ENCODE results near the gene CTSD. TPM values are rescaled to one million over a fixed set of nuclear protein-coding genes. Genes with fewer than 3 reads are reported as not detected.

The CTSD gene
- total RNA-seq, 6 experiments from 2014 or later: 212 to 240 (median 229) TPM

- no peak for DNase-seq
- no peak overlapping the region for H3K27ac Mint-ChIP-seq
Observed at GRCh38 chr11:1796413-1797011, 32.8 kb upstream of the CTSD start.

GRCh38 chr11:1793081-1793480 is 29.4 kb upstream of the CTSD start:
- Mint-ChIP-seq H3K27ac (no peak overlapping the region), H3K27me3 (ENCODE audit: insufficient read depth) (peaks cover 49% of the 10 kb centered on the region), H3K36me3 (ENCODE audit: low read depth) (no peaks in the 10 kb centered on the region), H3K9me3 (no peaks in the 10 kb centered on the region), H3K4me3 (no peak overlapping the region), H3K4me1 (ENCODE audit: low read depth) (no peaks in the 10 kb centered on the region)
- TF ChIP-seq CTCF (IDR thresholded peaks at IDR 0.05): no peak
- DNase-seq: no peak

More at GRCh38 chr11:1796413-1797011, 32.8 kb upstream of the CTSD start:
- H3K27me3 Mint-ChIP-seq (ENCODE audit: insufficient read depth): peaks cover 50% of the 10 kb centered on the region
- no peaks in the 10 kb centered on the region for H3K9me3 Mint-ChIP-seq
- H3K4me3 Mint-ChIP-seq: no peak overlapping the region
- H3K4me1 Mint-ChIP-seq (ENCODE audit: low read depth): no peaks in the 10 kb centered on the region
- TF ChIP-seq CTCF (IDR thresholded peaks at IDR 0.05): no peak
- no peaks in the 10 kb centered on the region for H3K36me3 Mint-ChIP-seq (ENCODE audit: low read depth)

- no peak overlapping the region for H3K27ac Mint-ChIP-seq
- DNase-seq: no peak
- no peak for TF ChIP-seq CTCF (IDR thresholded peaks at IDR 0.05)
- peaks cover 43% of the 10 kb centered on the region for H3K27me3 Mint-ChIP-seq (ENCODE audit: insufficient read depth)
- H3K4me1 Mint-ChIP-seq (ENCODE audit: low read depth): no peaks in the 10 kb centered on the region
- no peaks in the 10 kb centered on the region for H3K9me3 Mint-ChIP-seq
- H3K36me3 Mint-ChIP-seq (ENCODE audit: low read depth): no peaks in the 10 kb centered on the region
- no peak overlapping the region for H3K4me3 Mint-ChIP-seq
Observed at GRCh38 chr11:1792461-1792860, 28.7 kb upstream of the CTSD start.

GRCh38 chr11:1791912-1792311 is 28.2 kb upstream of the CTSD start:
- no peak for DNase-seq
- no peak overlapping the region for H3K4me3 Mint-ChIP-seq
- TF ChIP-seq CTCF (IDR thresholded peaks at IDR 0.05): no peak
- H3K36me3 Mint-ChIP-seq (ENCODE audit: low read depth): no peaks in the 10 kb centered on the region
- H3K27me3 Mint-ChIP-seq (ENCODE audit: insufficient read depth): peaks cover 38% of the 10 kb centered on the region
- no peaks in the 10 kb centered on the region for H3K4me1 Mint-ChIP-seq (ENCODE audit: low read depth)
- H3K27ac Mint-ChIP-seq: no peak overlapping the region
- H3K9me3 Mint-ChIP-seq: no peaks in the 10 kb centered on the region

GRCh38 chr11:1786466-1786865 is 22.7 kb upstream of the CTSD start:
- no peaks in the 10 kb centered on the region for H3K9me3 Mint-ChIP-seq
- peaks cover 19% of the 10 kb centered on the region for H3K4me1 Mint-ChIP-seq (ENCODE audit: low read depth)
- no peak overlapping the region for H3K27ac Mint-ChIP-seq
- TF ChIP-seq CTCF (IDR thresholded peaks at IDR 0.05): no peak
- H3K36me3 Mint-ChIP-seq (ENCODE audit: low read depth): no peaks in the 10 kb centered on the region
- no peak for DNase-seq
- H3K27me3 Mint-ChIP-seq (ENCODE audit: insufficient read depth): peaks cover 37% of the 10 kb centered on the region
- no peak overlapping the region for H3K4me3 Mint-ChIP-seq
